GM13976 (cell line): ENCODE results near the gene SPARC.
A peak's percentile ranks its signal among the peaks of the same experiment; 100 is the strongest.

Source experiments
- DNase-seq: peaks from one replicate; pipeline ENCODE4 v3.0.0; 2012; ENCODE audit warnings: low spot score
- in situ Hi-C: fragments of 300-500 bp; cut with MboI; formaldehyde crosslinking; loops from one replicate; pipeline ENCODE4 v1.12.0; 2022; ENCODE audit warnings: low sequenced_read_pairs, mixed read lengths, inconsistent platforms; ENCODE audit not compliant: unreplicated experiment
- TF ChIP-seq, protein P1 (sequence below): IDR thresholded peaks from 2 replicates; pipeline ENCODE4 v1.5.1; 2012; ENCODE audit warnings: borderline replicate concordance, mild to moderate bottlenecking; ENCODE audit not compliant: insufficient read depth; ENCODE audit errors: extremely low read depth, missing control alignments, control extremely low read depth

SPARC gene

DNA sequence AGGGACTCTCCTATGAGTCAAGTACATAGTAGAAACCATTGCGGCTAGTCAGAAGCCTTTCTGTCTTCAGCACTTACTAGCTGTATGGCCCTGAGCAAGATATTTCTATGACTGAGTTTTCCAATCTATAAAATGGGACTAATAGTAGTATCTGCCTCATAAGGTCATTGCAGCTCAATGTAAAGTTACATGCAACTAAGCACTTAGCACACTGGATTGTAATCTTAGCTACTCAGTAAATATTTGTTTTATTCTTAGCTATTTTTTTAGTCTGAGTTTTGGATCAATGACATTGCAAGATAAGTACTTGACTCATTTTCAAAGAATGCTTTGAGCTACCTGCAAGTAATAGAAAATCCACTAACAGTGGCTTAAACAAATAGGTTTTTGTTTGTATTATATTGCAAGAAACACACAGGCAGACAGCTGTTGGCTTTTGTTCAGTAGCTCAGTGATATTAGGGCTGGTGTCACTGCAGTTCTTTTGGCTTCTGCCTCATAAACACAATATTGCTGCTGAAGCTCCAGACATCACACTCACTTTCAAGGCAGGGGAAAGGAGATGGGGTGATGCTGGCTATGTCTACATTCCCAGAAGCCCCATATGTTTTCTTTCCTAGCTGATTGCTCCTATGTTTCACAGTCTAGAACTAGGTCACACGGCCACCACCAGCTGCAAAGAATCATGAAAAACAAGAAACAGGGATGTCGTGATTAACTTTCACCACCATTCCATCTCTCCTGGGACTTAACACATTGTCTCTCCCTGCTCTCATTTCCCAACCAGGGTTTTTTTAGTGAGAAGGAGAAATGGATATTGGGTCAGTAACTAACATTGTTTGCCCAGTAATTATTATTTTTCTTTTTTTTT lies 68.6 kb downstream of the SPARC start:
- TF ChIP-seq, protein P1, sequence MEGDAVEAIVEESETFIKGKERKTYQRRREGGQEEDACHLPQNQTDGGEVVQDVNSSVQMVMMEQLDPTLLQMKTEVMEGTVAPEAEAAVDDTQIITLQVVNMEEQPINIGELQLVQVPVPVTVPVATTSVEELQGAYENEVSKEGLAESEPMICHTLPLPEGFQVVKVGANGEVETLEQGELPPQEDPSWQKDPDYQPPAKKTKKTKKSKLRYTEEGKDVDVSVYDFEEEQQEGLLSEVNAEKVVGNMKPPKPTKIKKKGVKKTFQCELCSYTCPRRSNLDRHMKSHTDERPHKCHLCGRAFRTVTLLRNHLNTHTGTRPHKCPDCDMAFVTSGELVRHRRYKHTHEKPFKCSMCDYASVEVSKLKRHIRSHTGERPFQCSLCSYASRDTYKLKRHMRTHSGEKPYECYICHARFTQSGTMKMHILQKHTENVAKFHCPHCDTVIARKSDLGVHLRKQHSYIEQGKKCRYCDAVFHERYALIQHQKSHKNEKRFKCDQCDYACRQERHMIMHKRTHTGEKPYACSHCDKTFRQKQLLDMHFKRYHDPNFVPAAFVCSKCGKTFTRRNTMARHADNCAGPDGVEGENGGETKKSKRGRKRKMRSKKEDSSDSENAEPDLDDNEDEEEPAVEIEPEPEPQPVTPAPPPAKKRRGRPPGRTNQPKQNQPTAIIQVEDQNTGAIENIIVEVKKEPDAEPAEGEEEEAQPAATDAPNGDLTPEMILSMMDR, result no peak
- no peak for DNase-seq
- in situ Hi-C loops, result no loop called here

DNA sequence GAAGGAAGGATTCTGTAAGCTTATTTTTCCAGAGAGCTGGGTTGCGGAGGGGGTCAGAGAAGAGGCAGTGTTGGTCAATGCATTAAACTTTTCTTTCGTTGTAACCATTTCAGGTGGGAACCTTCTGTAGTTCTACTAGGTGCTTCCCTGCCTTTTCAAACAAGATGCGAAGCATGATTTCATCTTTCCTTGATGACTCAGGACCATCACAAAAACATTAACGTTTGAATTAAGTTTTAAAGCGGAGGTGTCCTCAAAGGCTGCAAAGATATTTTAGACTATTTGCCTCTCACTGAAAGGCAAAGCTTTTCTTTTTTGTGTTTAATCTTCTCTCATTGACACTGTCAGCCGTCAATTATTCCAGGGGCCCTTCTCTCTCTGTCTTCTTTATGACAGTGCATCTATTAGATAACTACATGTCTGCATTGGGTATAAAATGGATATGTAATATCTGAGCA lies 69.3 kb downstream of the SPARC start:
- DNase-seq, result no peak
- in situ Hi-C loops, result no loop called here
- TF ChIP-seq, protein P1, result no peak

DNA sequence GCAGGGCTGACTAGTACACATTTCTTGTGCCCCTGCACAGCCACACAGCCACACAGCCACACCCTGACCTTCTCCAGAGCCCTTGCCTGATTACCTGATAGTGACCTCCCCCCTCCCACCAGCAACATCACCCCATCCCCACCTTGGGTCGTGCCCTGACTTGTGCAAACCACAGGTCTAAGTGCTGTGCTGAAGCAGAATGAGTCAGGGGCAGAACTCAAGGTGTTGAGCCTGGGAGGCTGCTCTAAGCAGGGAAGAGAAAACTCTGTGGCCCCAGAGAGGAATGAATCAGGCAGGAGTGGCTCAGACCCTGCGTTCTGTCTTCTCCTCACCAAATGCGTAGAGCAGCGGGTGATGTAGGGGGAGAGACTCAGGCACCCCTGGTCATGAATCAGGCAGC lies 71.3 kb downstream of the SPARC start:
- TF ChIP-seq, protein P1, result no peak
- DNase-seq, result no peak
- in situ Hi-C loops, result no loop called here

DNA sequence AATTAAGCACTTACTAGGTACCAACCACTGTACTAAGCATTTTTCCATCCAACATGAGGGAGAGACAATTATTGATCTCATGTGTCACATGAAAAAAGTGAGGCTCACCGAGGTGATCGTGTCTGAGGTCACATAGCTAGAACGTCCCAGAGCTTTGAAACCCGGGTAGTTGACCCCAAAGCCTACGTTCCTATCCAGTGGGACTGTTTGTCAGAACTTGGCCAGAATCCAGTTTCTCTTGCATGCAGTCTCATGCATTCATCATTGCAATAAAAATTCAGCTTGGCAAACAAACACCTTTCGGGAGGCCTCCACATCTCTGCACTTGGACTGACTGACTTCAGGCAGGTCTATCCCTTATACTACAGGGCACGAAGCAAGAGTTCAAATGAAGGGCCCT lies 72.2 kb downstream of the SPARC start:
- TF ChIP-seq, protein P1, result no peak
- no peak for DNase-seq
- in situ Hi-C loops, result no loop called here

DNA sequence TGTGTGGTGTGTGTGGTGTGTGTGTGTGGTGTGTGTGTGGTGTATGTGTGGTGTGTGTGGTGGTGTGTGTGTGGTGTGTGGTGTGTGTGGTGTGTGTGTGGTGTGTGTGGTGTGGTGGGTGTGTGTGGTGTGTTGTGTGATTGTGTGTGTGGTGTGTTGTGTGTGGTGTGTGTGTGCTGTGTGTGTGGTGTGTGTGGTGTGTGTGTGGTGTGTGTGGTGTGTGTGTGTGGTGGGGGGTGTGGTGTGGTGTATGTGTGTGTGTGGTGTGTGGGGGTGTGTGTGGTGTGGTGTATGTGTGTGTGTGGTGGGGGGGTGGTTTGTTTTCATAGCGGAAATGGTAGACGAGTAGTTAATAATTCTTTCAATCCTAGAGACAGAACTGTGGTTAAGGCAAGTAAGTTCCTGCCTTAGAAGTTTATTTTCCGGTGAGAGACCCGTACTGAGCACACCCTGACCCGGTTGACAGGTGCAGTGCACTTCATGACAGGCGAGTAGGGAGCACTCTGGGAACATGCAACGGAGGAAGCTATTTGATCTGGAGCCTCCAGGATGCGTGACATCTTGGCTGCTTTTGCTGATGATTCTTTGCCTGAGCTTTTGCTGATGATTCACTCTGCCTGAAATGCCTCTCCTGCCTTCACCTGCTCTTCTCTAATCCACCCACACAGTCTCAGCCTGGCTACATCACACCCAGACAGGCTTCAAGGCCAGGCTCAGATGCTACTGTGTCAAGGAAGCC lies 73.9 kb downstream of the SPARC start:
- in situ Hi-C loops, result no loop called here
- DNase-seq, result peak; percentile 77
- TF ChIP-seq, protein P1, result no peak

DNA sequence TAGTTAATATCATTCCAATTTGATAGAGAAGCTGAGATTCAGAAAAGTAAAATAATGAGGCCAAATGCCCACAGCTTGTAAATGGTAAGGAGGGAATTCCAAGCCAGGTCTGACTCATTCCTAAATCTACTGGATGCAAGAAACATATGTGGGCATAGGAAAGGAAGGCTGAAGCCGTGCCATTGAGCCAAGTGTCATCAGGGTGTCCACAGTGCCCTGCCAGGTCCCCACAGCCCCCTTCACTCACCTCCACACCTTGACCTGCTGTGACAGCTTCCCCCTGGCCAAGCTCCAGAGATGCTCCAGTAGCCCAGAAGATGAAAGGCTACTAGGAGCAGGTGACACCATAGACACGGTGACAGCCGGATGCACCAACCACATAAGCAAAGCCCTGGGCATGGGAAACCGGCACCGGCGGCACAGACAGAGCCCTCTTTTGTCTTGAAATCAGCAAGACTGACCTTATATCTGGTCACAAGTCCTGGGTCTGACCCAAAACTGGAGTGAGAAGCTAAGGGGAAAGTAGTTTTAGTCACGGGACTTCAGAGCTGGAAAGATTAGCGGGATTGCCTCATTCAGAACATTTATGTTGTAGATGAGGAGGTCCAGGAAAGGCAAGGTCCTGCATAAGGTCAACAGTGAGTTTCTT lies 75.5 kb downstream of the SPARC start:
- DNase-seq, result no peak
- TF ChIP-seq, protein P1, result no peak
- in situ Hi-C loops, result no loop called here
